ENCODE results near the gene ACP1.
A peak's percentile ranks its signal among the peaks of the same experiment; 100 is the strongest.

Gene ACP1

DNA sequence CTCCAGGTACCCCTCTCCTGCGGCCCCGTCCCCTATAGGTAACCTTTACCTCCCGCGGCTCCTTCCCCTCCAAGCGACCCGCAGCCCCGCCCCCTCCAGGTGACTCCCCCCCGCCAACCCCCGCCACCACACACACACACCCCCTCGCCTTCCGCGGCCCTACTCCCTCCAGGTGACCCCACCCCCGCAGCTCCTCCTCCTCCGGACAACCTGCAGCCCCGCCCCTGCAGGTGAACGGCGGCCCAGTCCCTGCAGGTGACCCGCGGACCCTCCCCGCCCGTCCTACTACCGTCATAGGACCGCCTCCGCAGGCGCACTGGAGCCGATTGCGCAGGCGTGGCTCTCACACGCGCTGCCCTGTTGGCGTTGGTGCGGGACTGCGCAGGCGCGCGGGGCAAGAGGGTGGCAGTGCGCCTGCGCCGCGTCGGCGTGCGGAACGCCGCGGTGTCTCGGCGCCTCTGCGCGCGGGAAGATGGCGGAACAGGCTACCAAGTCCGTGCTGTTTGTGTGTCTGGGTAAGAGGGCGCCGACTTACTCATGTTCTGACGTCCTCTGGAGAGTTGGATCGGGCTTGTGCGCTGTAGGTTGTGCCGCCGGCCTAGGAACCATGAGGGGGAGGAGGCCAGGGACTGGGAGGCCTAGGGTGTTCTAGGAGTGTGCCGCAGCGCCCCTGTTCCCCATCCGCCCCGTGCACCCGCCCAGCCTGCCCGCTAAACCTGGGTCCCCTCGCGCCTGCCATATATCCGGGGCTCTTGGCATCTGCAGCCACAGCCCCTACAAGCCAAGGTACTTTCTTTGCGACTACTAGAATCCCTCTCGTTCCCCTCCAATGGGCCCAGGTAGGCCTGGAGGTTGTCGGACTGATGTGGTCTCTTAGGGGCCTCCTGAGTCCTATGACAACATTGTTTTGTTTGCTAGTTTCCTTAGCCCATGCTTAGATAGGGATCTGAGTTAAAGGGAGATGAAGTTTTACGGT, at the start of gene ACP1:
Gene ACP1 (plus strand): TSS at position 455 of the 976 bp plus-strand sequence. CDS start 18 bp downstream, at position 473.
- FAIRE-seq: no peak

DNA sequence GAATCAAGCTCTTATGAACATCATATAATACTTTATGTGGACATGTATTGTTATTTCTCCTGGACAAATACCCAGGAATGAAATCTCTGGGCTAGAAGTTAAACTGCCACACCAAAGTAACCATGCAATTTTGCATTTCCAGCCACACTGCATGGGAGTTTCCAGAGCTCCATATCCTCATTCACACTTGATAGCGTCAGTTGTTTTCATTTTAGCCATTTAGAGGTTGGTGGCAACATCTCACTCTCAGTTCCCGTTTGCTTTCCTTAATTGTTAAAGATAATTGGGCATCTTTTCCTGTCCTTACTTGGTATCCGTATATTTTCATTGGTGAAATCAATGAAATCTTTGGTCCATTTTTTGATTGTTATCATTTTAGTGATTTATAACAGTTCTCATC, 48.7 kb upstream of the ACP1 start:
- FAIRE-seq: no peak

DNA sequence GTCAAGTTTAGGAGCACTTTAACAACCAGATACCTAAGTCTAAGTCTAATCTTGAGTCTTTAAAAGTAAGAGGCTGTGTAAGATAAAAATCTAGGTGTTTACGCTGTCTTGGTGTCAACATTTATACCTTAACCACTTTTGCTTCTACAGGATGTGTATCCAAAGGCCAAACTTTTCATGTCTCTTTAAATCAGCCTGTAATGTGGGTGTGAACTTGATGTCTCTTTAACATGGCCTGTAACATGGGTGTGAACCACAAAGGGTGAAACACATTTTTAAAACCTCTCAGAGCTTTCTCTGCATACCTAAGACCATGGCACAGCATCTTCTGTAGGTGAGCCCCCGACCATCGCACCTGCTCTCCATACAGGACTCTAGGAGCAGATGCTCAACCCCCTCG, 41.3 kb upstream of the ACP1 start:
- FAIRE-seq: no peak

DNA sequence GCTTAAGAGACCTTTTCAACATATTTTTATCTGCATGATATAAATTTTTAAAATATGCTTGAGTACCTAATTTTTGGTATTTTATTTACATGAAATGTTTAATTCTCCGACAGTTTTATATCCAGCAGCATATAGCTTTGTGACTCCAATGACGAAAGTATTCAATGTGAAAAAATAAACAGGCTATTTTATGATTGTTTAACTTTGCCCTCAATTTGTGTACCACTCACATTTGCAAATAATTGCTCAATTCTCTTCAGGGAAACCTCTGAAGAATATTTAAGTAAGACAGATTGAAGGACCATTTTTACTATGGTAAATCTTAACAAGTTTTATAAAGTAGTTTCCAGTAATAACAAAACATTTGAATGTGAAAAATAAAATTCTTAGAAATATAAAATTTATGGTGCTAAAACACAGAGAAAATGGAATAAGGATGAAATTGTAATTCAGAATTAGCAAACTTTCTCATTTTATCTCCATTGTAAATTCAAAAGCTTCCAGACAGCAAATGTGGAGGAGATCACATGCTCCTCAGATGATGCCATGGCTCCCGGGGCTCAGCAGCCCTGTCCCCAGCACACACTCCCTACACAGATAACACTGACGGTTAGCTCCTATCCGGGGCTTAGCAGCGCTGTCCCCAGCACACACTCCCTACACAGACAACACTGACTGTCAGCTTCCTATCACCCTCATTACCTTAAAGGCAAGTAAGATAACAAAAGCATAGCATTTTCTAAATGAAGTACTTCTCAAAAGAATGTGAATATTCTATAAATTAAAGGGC, 40.6 kb upstream of the ACP1 start:
- no peak for FAIRE-seq

DNA sequence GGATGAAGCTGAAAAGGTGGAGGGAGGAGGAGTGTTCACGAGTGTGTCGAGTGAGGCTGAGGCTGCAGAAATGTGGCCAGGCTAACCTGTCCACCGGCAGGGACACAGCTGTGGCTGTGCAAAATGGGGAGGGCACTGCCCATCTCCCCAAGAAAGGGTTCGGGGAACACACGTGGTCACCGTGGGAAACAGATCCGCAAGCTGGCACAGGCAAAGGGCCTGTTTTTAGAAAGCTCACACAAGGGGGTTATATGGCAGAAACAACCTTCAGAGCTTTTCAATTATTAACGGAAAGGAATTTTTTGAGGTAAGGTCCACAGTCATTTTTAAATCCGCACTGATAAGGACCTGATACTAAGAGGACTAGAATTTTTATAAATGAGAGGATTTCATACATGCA, 36.6 kb upstream of the ACP1 start:
- FAIRE-seq: no peak

DNA sequence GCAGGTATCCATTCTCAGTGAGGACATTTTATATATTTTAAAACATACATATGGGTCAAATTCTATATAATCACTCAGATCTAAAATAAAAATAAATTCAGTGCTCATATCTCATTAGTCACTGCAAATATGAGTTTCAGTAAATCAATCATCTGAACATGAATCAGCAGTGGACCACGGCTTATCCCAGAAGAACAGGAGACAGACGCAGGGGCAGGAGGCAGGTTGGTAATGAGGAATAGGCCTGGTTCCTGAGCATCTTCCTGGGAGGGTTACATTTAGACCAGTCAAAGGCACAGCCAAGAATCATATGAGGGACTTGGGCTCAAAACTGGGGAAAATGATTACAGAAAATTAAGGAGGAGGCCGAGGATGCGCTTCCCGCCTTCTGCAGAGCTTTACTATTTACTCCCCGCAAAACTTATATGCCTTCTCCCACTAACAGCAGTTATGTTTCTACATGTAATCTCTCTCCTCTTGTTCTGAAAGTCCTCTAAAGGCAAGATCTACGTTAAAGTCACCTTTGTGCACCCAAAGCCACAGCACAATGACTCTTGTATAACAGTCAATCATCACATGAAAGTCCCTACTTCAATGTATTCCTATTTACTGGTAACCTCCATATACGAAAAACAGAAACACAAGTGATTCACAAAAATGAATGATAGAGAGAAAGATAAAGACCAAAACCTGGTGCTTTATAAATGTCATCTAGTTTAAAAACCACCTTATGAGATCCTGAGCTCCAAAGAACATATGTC, 36.0 kb upstream of the ACP1 start:
- no peak for FAIRE-seq

DNA sequence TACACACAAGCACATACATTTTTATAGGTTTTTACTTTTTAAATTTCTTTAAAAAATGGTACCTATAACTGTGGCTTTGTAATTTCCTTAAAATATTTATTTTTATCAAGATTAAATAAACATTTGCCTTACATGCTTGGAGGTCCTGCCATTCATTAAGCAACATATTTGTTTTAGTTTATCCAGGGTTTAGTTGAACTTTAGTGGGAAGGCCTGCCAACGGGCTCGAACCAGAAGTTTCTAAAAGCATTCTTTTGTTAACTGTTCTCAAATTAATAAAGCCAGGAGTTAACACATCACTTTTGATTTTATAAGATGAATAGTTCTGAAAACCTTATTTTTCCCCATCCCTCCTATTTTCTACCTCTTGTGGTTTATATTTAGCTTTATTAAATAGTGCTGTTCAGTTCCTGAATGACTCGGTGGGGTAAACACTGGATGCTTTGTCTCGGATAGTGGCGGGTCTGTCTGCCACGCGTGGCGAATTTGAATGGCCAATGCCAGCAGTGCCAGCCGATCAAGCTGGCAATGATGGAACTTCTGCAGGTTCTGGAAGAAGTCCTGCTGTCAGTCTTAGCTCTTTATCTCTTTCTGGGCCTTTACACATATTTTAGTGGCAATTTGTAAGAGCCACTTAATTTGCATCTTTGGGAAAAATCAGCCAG, 33.1 kb upstream of the ACP1 start:
- FAIRE-seq: peak; percentile 5

DNA sequence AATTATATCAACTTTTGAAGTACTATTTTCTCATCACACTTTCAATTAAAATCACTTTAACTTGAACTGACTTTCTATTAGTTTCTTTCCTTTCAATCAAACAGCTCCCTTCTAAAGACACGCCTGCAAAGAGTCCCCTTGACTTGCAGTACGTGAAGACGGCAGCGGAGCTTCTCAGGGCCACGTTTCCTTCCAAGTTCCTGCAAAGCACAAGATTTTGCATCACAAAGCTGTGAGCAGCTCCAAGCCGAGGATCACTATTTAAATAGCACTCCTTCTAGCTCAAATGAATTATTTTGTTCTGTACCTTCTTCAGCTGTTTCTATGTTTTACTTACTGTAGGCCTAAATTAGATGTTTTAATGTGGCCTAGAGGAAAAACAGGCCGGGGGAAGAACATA, 31.7 kb upstream of the ACP1 start:
- no peak for FAIRE-seq

DNA sequence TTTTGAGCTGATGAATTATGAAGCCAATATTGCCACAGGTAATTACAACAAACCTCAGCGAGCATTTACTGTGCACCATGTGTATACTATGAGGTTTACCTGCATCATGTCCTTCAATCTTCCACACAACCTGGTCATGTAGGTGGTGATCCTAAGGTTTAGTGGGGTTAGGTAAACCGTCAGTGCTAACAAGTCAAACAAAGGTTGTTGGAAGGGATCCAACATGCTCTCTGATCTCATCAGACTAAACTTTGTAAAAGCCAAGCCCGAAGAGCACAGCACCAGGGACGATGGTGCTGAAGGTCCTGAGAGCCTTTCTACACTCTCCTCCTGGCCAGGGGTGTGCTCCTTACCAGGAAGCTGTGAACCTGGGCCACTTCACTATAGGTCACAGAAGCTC, 30.3 kb upstream of the ACP1 start:
- FAIRE-seq: no peak

DNA sequence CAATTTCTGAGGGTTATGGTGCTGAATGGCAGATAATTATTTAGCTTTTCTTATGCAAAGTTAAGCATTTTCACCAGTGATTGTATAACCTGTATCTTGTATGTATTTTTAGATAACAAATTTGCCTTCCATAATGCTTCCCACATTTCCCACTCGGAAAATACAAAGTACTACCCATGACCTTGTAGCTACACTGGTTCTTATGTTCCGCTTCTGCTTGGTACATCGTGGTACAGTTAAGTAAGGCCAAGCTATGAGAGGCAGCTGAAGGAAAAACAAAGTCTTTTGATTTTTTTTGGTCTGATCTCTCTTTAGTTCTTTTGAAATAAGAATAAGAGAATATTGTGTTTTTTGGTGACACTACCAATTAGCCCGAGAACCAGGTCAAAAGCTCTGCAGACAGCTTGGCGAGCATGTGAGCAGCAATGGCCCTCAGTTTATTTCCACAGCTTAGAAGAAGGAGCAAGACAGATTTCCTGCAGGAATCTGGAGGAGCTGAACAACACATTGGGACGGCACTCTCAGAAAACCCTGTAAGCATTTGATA, 27.7 kb upstream of the ACP1 start:
- no peak for FAIRE-seq

DNA sequence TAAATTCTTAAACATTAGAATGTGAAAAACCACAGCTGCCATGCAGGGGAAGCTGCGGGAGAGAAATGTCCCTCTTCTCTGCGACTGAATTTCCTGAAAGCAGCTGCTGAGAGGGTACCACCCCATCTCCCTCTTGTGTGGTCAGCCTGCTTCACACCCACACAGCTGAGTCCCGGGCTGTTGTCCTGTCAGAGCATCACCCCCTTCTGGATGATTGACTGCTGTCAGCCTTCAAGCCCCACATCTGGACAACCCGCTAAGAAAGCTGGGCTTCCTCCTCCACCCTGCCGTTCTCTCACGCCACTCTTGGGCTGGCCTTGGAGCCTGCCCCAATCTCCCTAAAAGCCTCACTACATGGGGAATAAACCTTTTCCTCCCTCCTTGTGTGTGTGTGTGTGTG, 26.9 kb upstream of the ACP1 start:
- no peak for FAIRE-seq

DNA sequence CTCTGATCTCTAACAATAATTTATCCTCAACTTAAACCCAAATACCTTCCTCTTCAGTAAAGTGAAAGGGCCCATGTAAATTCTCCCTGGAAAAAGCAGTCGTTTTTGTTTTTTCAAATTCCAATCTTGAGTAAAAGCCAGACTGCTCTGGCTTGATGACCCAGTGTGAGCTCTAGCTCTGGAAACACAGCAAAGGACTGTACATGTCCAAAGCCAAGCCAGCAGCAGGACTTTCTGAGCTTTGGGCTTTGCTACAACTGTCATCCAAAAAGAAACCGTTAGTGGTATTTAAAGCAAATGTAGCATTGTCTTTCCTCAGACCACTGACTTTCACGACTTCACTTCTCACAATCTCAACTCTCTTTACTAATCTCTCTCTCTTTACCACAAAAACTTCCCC, 26.3 kb upstream of the ACP1 start:
- no peak for FAIRE-seq

DNA sequence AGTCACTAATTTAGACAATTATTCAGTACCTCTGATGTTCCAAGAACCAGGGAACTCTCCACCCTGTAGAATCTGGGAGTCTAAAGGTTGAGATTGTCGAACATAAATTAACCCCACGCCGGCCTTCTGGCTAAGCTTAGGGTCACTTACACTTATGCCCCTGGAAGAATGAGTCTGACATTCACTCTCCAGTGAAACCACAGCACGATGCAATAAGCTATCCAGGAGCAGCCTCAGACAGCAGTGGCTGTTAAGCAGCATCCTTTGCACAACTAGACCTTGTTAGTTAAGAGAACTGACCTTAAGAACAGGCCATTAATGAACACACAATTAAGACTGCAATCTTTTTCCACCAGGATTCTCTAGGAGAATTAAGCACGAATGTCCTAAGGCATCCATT, 25.9 kb upstream of the ACP1 start:
- no peak for FAIRE-seq

DNA sequence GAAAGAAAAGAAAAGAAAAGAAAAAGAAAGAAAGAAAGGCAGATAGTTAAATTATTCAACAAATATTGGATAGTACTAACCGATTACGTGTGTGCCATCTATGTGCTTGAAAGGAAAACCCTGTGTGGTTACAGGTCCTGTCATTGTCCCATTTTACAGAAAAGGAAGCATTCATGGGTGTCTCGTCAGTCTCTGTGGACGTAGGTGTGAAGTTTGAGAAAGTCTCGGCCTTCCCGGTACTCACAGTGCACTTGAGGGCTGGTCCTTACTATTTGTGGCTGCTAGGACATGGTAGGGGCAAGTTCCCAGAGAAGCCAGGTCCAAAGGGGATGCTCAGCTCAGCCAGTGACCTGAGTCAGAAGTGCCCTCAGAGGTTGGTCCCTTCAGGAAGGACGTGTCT, 20.2 kb upstream of the ACP1 start:
- no peak for FAIRE-seq

DNA sequence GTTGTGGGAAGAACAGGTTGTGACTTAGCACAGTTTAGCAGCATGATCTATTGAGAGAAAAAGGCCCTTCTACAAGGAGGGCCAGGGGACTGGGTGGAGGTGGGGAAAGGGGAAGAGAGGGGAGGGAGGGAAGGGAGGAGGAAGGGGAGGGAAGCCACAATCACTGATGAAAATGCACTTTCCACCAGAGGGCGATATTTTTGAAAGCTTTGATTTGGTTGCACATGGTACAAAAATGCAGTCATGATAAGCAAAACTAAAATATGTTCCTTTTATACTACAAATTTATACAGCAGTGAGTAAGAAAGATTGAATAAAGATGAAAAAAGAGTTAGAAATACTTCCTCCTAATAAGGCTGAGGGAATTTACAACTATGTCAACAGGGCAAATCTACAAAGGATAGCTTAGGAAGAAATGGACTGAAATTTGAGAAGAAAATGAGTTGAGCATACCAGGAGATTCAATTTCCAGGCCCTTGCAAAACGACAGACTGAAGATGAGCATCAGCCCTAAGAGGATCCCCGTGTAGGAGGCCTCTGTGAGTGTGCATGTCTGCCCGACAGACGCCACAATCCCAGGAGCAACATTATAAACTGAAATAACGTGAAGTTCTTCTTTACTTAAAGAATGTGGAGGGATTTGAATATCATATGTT, 18.1 kb upstream of the ACP1 start:
- no peak for FAIRE-seq

DNA sequence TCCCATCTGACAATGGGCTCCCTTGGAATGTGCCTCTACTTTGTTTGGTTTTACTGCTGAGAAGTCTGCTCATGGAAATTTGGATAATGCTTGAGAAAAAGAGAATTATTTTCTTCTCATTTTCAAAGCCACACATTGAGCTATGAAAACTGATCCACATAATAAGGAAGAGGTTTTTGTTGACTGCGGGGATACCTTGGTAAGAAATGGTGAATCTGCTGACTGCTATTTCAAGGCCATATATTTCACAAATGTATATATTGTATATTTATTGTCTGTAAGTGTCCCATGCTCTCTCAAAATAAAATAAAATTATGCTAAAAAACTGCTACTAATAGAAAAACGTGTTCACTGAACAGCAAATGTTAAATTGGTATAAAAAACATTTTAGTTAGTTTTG, 16.0 kb upstream of the ACP1 start:
- no peak for FAIRE-seq

DNA sequence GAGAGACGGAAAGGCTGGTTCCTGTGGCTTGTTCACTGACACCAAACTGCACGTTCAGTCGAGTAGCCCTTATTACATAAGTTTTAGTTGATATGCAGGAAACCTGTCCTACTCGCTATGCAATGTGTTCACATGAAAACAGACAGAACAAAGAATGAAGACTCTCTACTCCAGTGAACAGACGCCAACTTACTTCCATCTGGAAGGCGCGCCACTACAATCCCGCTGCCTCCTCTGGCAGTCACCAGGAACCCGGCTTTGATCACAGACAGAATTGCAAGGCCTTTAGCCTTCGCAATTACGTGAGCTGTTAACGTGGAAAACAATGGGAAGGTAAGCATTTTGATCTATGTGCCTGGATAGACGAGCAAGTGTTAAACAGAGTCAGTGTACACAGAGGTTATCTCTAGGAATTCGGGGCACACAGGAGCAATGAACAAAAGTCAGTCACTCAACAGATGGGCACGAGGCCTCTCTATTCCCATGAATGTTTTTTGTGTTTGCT, 15.2 kb upstream of the ACP1 start:
- FAIRE-seq: no peak

DNA sequence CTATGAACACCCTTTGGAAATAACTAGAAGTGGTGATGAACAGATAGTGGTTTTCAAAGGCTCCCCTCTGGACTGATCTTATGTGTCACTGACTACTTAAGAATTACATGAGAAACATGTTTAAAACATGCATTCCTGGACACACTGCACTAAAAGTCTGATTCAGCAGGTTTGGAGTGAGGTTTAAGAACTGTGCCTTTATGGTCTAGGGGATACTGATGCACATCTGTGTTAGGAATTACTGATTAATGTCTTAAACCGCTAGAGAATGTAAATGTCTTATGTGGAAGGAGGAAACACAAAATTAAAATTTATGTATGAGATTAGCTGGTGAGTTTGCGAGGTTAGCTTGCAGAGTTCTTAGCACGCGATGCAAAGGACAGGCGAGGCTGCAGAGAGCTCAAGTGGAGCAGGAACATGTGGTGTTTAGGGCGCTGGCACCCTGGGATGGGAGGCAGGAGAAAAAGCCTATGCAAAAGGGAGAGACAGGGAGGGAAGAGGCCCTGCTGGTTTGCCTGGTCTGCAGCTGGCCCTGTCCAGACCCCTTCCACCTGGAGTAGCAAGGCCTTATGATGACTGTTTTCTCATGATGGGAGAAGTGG, 12.6 kb upstream of the ACP1 start:
- no peak for FAIRE-seq

DNA sequence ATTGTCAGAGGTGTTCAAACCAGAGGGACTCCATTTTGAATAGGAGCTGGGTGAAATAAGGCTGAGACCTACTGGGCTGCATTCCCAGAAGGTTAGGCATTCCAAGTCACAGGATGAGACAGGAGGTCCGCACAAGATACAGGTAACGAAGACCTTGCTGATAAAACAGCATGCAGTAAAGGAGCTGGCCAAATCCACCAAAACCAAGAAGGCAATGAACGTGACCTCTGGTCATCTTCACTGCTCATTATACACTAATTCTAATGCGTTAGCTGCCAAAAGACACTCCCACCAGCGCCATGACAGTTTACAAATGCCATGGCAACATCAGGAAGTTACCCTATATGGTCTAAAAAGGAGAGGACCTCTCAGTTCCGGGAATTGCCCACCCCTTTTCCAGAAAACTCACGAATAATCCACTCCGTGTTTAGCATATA, 11.5 kb upstream of the ACP1 start:
- no peak for FAIRE-seq

DNA sequence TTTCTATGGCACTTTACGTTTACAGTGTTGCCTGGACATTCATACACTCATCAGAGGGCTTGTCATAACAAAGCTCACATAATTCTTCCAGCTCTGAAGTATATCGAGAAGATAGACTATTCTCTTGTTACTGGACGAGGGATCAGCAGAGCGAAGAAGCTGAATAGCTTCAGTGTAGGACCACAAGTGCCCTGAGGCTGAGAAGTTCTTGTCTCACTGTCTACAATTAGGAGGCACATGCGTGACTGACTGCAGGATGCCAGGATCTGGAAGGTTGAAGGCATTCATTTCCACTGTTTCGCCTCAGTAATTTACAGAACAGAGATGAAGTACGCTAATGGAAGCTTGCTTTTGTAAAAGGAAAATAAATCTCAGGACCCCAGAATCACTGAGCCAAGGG, 10.5 kb upstream of the ACP1 start:
- no peak for FAIRE-seq

DNA sequence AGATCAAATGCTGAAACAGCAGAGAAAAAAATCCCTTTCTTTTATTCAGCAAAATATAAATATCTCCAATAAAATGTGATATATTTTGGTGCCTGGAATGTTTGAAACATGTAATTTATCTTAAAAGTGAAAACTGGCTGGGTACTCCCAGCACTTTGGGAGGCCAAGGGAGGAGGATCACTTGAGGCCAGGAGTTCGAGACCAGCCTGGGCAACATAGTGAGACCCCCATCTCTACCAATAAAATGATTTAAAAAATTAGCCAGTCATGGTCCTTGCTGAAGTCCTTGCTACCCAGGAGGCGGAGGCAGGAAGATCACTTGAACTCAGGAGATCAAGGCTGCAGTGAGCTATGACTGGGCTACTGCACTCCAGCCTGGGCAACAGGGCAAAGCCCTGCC, 9.6 kb upstream of the ACP1 start:
- no peak for FAIRE-seq

Measured in colon (tissue), 2 donors.